Jurkat, Clone E6-1 (cell line): ENCODE measurements around the gene CDK17.

Source experiments
- DNase-seq: peaks from one replicate; pipeline ENCODE4 v3.0.0-alpha.2; 2011; ENCODE audit warnings: low read depth, low spot score
- H3K4me3 ChIP-seq: 2 replicates; pipeline ENCODE4 v1.5.1; 2011; ENCODE audit warnings: mild to moderate bottlenecking, low read length, control low read depth, moderate library complexity

CDK17 gene

GRCh38 chr12:96257550-96258103 lies 142.6 kb downstream of the CDK17 start:
- no peak overlapping the region for H3K4me3 ChIP-seq
- no peak for DNase-seq

- no peak overlapping the region for H3K4me3 ChIP-seq
- no peak for DNase-seq
Measured at GRCh38 chr12:96256672-96257361, 143.4 kb downstream of the CDK17 start.

GRCh38 chr12:96255077-96255476 lies 145.2 kb downstream of the CDK17 start:
- no peak overlapping the region for H3K4me3 ChIP-seq
- DNase-seq = no peak

GRCh38 chr12:96250119-96250685 lies 150.0 kb downstream of the CDK17 start:
- no peak overlapping the region for H3K4me3 ChIP-seq

GRCh38 chr12:96249196-96250118 lies 150.8 kb downstream of the CDK17 start:
- DNase-seq = no peak

More at GRCh38 chr12:96250119-96250685, 150.0 kb downstream of the CDK17 start:
- DNase-seq = no peak

GRCh38 chr12:96248136-96248931 lies 151.9 kb downstream of the CDK17 start:
- no peak overlapping the region for H3K4me3 ChIP-seq
- DNase-seq = no peak

More at GRCh38 chr12:96249196-96250118, 150.8 kb downstream of the CDK17 start:
- no peak overlapping the region for H3K4me3 ChIP-seq

- no peak overlapping the region for H3K4me3 ChIP-seq
- no peak for DNase-seq
Measured at GRCh38 chr12:96247563-96247962, 152.7 kb downstream of the CDK17 start.

GRCh38 chr12:96246926-96247505 lies 153.2 kb downstream of the CDK17 start:
- no peak for DNase-seq
- H3K4me3 ChIP-seq = no peak overlapping the region

GRCh38 chr12:96244826-96245225 lies 155.4 kb downstream of the CDK17 start:
- no peak overlapping the region for H3K4me3 ChIP-seq

GRCh38 chr12:96242597-96242996 lies 157.6 kb downstream of the CDK17 start:
- no peak overlapping the region for H3K4me3 ChIP-seq
- no peak for DNase-seq

More at GRCh38 chr12:96244826-96245225, 155.4 kb downstream of the CDK17 start:
- no peak for DNase-seq

GRCh38 chr12:96241846-96242256 lies 158.4 kb downstream of the CDK17 start:
- DNase-seq = peak; percentile 27
- H3K4me3 ChIP-seq = no peak overlapping the region

- no peak overlapping the region for H3K4me3 ChIP-seq
- no peak for DNase-seq
Measured at GRCh38 chr12:96241431-96241830, 158.8 kb downstream of the CDK17 start.

GRCh38 chr12:96240656-96241055 lies 159.6 kb downstream of the CDK17 start:
- no peak overlapping the region for H3K4me3 ChIP-seq
- DNase-seq = no peak

- DNase-seq = no peak
- no peak overlapping the region for H3K4me3 ChIP-seq
Measured at GRCh38 chr12:96239711-96240635, 160.3 kb downstream of the CDK17 start.

GRCh38 chr12:96238336-96239047 lies 161.7 kb downstream of the CDK17 start:
- DNase-seq = no peak
- H3K4me3 ChIP-seq = no peak overlapping the region

- peak; percentile 64 for DNase-seq
- no peak overlapping the region for H3K4me3 ChIP-seq
Measured at GRCh38 chr12:96237465-96238077, 162.7 kb downstream of the CDK17 start.
